HG02981 (cell line): ENCODE measurements around the gene SLC2A11.
"Not testable (repeated sequence)": the region's sequence is repeated elsewhere in the genome, so short reads cannot be mapped to it uniquely, and the experiment has no call there.

Experiments
- ATAC-seq: cut with Tn5 transposase; IDR thresholded peaks from one replicate; pipeline ENCODE4 v1.9.1; 2021; ENCODE audit warnings: mild to moderate bottlenecking, moderate library complexity; ENCODE audit not compliant: unreplicated experiment

SLC2A11 gene

DNA sequence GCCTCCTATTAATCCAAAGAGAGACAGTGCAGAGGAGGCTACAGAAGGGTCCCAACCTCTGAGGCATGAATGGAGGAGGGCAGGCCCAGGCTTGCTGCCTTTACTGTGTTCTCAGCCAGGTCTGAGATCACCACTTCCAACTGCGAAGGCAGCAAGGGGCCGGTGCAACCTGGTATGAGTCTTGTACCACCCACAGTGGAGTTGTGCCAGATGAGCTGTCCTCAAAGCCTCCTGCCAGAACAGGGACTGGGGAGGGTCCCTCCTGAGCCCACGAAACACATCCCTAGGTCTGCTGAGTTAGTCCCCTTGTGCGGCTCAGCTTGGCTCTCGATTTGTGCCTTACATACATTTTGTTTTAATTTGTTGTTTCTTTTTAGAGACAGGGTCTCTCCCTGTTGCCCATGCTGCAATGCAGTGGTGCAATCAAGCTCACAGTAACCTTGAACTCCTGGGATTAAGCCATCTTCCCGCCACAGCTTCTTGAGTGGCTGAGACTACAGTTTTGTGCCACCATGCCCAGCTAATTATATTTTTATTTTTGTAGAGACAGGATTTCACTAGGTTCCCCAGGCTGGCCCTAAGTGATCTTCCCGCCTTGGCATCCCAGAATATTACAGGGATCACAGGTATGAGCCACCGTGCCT, 45.8 kb downstream of the SLC2A11 start:
- ATAC-seq: no peak

DNA sequence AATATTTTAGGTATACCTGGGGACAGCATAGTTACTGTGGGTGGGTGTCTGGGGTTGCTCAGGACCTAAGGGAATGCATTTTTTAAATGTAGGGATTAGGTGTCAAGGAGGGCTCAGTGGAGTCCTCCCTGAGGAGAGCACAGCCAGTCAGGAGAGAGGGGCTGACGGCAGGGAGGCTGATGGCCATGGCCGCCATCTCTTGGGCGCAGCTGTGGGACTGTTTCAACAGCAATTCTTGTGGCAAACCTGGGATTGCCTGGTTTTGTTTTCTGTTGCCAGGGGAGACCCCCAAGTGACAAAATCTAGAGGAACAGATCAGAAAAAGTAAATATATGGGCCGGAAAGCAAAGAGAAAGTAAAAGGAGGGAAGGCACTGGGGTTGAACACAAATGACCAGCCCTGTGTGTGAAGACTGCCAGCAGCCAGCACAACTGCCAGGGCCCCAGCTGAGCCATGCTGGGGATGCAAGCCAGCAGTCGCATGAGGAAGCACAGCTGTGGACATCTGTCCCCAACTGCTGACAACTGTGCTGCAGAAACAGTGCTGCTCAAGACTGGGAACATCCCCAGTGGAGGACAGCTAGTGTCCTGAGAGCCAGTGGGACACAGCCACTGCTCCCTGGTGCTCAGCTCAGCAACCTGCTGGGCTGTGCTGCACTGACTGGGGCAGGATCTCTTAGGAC, 47.0 kb downstream of the SLC2A11 start:
- ATAC-seq: no peak

DNA sequence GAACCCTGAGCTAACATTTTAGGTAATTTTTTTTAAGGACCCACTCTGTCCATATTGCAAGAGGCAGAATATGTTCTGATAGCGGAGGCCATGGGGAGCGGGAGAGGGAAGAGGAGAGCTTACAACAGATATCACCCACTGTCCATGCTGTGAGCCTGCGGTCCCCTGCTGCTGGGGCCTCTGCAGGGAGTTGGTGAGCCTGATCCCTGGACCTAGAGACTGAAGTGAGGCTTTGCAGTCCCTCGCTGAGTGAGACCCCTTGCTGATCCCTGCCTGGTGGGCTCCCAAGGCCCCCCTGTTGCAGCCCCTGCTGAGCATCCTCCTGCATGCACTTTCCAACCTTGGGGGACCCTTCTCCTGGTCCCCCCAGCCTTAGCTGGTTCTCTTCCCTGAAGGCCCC, 49.0 kb downstream of the SLC2A11 start:
- ATAC-seq: no peak

DNA sequence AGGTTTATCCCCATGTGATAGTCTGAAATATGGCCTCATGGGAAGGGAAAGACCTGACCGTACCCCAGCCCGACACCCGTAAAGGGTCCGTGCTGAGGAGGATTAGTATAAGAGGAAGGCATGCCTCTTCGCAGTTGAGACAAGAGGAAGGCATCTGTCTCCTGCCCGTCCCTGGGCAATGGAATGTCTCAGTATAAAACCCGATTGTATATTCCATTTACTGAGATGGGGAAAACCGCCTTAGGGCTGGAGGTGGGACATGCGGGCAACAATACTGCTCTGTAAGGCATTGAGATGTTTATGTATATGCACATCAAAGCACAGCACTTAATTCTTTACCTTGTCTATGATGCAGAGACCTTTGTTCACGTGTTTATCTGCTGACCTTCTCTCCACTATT, 49.7 kb downstream of the SLC2A11 start:
- not testable (repeated sequence) for ATAC-seq

DNA sequence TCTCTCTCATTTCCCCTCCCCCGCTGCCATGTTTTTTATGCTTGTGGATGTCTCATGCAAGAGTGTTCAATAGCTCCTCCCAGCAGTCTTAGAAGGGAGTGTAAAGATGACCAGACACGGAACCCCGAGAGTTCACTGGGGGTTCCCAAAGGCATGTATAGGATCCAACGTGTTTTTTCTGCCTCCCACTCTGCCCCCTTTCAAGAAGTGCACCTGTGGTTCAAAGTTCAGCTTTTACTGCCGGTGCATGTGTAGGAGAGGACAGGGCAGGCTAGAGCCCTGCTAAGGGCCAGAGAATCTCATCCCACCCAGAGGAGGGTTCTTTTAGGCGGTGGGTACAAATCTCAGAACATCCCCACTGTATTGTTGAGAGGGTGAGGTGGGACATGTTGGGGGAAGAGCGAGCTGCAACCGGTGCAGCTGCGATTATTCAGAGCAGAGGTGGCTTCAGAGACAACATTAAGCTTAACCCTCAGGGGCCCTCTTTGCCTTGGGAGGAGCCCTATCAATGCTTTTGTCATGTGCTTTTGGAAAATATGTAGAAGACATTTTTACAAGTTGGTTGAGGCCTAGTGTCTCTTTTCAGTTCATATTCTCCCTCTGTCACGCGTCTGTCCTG, 51.0 kb downstream of the SLC2A11 start:
- no peak for ATAC-seq

DNA sequence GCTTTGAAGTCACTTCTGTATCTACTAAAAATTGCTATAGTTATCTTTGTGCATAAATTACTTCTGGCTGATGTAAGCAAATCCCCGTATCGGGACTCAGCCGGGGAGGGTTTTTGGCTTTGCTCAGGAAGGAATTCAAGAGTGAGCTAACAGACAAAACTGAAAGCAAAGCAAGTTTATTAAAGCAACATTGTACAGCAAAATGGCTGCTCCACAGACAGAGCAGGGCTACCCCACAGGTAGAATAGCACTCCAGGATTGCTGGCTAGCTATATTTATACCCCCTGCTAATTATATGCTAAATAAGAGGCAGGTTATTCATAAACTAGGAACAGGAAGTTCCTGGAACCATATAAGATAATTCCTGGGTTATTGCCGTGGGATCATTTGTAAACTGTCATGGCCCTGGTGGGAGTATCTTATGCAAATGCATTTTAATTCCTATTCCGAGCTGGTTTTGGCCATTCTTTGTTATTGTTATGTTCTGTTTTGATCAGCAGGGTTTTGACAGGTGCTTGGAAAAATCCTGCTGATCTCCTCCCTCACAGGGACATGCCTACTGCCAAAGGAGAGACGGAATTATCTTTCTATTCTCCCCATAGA, 51.7 kb downstream of the SLC2A11 start:
- ATAC-seq: no peak

DNA sequence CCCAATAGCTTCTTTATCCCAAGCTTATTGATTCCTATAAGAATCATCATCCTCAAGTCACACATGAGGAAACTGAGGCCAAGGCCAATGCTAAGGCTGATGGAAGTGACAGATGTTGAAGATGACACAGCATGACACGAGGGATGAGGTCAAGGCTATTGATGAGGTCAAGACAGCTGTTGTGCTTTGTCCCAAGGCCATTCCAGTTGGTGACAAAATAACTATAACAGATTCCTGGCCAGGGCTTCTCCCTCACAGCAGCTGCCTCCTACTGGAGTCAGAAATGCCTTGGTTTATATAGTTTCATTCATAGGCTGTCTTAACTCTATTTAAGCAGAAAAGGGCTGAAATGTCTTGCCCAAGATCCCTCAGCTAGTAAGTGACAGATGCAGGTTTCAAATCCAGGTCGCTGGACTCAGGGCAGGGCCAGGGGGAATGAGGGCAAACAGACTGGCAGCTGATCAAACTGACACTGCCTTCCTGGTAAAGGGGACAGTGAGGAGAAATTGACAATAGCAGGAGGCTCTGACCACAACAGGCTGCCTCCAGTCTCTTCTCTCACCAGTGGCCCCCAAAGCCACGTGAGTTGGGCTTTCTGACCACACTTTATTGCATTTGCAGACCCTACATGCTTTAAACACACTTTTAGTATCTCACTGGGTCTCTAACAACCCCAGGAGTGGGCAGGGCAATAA, 53.0 kb downstream of the SLC2A11 start:
- no peak for ATAC-seq

DNA sequence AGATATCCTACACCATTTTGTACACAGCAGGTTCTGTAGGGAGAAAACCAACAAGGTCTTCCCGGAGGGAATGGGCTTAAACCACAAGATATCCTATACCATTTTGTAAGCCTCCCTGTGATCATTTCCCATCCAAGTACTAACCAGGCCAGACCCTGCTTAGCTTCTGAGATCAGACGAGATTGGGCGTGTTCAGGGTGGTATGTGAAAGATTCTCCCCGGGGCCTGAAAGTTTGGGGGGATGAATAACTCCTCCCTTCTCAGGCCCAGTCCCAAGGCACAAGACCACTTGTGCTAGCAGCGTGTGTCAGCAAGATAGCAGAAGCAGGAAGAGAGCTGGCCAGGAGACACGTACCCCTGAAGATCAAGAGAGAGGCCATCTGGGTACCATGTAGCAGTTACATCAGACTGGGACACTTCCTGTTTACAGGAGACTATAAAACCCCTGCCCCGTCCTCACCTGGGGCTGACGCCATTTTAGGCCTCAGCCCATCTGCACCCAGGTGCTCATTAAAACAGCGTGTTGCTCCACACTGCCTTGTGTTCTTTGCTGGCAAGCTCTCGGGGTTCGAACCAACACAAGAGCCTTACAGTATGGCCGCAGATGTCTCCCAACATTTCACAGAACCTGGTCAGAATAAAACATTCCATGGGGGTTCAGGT, 53.8 kb downstream of the SLC2A11 start:
- ATAC-seq: no peak

DNA sequence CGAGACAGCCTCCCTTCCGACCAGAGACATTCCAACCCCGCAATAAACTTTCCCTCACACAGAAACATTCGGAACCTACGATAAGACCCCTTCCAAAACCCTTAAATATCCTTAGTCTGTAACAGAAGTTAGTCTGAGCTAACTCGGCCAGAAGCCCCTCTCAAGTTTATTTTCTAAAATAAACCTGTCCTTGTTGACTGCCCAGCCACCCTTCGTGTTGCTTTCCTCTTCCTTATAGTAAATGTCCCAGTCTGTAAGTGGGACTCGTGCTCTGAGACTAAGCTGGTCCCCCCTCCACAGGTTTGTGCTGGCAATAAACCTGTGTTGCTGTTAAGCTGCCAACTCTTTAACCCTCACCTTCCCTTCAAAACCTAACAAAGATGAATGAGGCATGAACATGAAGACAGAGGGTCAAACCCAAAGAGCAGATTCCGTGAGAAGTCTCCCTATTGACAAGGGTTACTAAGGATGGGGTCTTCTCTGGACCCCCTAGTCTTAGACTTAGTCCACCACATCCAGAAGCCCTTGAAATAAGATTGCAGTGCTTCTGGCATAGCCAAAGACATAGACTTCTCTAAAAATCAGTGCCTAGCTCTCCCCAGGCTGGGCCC, 54.7 kb downstream of the SLC2A11 start:
- ATAC-seq: no peak

DNA sequence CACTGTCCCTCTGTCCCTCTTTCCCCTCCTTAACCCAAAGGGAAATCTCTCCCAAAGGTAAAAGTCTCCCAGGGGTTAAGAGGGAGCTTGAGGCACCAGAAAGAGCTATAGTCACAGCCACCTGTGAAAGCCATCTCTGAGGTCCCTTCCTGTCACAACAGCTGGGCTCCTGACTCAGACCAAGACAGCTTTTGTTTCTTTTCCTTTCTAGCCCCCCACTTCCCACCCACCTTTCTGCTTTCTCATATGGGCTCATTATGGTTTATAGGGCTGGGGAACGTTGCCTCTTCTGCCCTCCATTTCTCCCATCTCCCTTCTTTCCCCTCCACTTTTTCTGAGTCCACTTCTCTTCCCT, 55.6 kb downstream of the SLC2A11 start:
- no peak for ATAC-seq

DNA sequence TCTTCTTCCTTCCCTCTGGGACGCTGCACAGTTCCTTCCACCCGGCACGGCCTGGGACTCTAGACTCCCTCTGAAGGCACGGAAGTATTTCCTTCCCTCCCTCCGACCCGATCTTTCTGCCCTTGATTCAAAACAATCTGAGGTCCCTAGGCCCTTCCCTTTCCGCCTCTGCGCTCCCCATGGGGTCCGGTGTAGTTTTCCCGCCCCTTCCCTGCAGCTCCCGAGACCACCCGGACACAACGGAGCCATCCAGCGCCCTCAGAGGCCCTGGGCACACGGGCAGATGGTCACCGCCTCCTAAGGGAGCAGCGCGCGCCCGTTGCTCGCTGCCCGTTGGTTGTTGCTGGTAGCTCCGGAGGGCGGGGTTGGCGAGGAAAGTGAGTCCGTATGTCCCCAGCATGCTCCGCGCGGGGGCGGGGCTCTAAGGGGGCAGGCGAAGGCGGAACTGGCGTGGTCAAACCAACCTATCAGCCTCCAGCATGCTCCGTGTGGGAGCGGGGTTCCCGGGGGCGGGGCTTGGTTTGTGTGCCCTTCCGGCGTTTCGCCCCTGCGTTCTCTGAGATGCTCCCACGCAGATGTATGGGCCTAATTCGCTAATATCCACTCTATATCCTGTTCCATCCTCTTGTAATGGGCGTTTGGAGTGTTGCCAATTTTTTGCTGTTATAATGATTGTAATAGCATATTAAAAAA, 56.1 kb downstream of the SLC2A11 start:
- ATAC-seq: peak; percentile 91

DNA sequence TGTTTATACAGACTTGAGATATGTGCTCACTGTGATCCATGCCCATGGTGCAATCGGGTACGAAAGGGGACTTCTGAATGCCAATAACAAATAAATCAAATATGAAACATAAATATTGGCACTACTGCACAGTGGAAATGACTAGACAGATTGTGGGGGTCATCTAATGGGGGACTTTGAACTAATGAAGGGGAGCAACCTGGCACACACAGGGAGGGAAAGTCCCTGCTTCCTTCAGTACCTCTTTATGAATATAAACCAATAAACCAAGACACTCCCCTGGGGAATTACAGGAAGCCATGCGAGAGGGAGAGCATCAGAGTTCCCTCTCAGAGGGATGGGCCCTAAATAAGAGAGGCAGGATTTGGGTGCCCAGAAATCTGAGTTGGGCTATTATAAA, 57.6 kb downstream of the SLC2A11 start:
- no peak for ATAC-seq

DNA sequence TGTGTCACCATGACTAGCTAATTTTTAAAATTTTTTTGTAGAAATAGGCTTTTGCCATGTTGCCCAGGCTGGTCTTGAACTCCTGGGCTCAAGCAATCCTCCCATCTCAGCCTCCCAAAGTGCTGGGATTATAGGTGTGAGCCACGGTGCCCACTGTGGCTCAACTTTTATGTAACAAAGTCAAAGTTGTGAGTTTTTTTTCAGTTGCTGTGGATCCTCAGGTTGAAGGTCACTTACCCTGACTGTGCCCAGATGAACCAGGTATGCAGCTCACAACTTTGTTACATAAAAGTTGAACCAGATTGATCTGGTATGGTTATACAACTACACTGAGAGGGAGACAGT, 62.6 kb downstream of the SLC2A11 start:
- ATAC-seq: not testable (repeated sequence)

DNA sequence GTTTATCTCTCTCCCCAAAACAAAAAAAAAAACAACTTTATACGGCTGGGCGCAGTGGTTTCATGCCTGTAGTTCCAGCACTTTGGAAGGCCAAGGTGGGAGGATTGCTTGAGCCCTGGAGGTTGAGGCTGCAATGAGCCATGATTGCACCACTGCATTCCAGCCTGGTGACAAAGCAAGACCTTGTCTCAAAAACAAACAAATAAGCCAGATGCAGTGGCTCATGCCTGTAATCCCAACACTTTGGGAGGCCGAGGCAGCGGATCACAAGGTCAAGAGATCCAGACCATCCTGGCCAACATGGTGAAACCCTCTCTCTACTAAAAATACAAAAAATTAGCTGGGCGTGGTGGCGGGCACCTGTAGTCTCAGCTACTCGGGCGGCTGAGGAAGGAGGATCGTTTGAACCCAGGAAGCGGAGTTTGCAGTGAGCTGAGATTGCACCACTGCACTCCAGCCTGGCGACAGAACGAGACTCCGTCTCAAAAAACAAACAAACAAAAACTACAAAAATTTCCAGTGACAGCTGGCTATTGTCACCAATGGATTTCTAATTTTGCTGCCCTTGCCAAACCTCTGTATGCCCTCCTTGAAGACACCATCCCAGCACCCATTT, 64.0 kb downstream of the SLC2A11 start:
- ATAC-seq: not testable (repeated sequence)

DNA sequence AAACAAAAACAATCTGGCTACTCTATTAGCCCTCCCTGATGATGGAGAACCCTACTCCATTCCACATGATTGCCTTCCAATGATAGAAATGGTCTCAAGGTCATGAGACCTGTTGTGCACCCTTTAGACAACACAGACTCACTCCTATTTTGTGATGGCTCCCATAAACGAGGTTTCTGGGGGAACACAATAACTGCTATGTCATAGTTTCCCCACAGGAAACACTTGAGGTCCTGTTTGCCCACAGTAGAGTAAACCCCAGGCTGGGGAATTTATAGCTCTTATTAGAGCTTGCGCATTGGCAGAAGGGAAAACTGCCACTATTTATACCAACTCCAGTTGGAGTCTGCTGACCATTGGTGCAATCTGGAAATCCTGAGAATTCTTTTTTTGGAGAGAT, 65.2 kb downstream of the SLC2A11 start:
- ATAC-seq: no peak

DNA sequence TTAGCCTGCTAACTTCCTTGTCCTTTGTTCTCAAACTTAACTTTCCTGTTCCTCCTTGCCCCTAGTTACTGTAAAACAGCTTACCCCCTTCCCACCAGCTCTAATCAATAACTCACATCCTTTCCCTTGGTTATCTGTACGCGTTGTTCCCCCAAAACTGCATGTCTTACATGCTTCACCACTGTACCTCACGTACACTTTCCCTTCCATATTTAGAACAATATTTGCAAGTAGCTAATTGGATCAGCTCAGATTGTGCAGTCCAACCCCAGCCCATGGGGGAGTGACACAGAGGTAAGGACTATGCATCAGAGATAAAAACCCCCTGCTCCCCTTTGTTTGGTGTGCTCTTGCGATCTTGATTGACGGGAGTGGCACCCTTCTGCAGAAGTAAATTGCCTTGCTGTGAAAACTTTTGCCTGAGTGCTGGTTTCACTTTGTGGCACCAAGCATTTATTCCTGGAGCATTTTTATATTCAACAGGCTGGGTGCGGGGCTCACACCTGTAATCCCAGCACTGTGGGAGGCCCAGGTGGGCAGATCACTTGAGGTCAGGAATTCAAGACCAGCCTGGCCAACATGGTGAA, 67.4 kb downstream of the SLC2A11 start:
- ATAC-seq: no peak

DNA sequence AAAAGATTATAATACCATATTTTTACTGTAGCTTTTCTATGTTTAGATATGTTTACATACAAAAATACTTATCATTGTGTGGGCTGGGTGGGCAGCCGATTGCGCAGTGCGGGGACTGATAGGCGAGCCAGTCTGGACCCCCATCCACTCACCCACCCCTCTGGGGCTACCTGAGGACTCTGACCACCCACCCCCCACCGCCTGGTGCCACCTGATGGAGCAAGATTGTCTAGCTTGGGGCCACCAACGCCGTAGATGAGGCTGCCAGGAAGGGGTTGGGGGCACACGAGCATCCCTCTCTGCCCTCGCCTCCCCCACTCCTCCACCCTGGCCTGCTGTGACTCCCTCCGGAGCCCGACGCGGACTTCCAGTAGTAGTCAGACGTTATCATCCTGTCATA, 68.9 kb downstream of the SLC2A11 start:
- ATAC-seq: no peak
